Activated naive CD4-positive, alpha-beta T cell treated with anti-CD3 and anti-CD28 coated beads for 36 hours (primary cell): ENCODE measurements around the gene TNFAIP8L2. TPM values are rescaled to one million over a fixed set of nuclear protein-coding genes. Genes with fewer than 3 reads are reported as not detected.
"Not testable (repeated sequence)": the region's sequence is repeated elsewhere in the genome, so short reads cannot be mapped to it uniquely, and the experiment has no call there.

Experiments
- CTCF ChIA-PET: fragments of 350-600 bp; sonication (Branson Sonifier 250); formaldehyde crosslinking; loops from one replicate; lab custom pipeline; 2021; ENCODE audit warnings: antibody characterized with exemption; lab: Charles Lee
- DNase-seq: peaks from one replicate; pipeline ENCODE4 v3.0.0-alpha.2; 2020
- H3K27ac Mint-ChIP-seq: one replicate; pipeline ENCODE4 v1.8.0; 2021; ENCODE audit warnings: mild to moderate bottlenecking, mixed read lengths
- H3K27me3 Mint-ChIP-seq: one replicate; pipeline ENCODE4 v1.8.0; 2021; ENCODE audit warnings: low read depth, mixed read lengths
- H3K36me3 Mint-ChIP-seq: one replicate; pipeline ENCODE4 v1.8.0; 2021; ENCODE audit warnings: low read depth, mixed read lengths
- H3K4me1 Mint-ChIP-seq: one replicate; pipeline ENCODE4 v1.8.0; 2021; ENCODE audit warnings: low read depth, mixed read lengths
- H3K4me3 Mint-ChIP-seq: one replicate; pipeline ENCODE4 v1.8.0; 2021; ENCODE audit warnings: mild to moderate bottlenecking, moderate library complexity, mixed read lengths
- H3K9me3 Mint-ChIP-seq: one replicate; pipeline ENCODE4 v1.8.0; 2021; ENCODE audit warnings: mixed read lengths
- intact Hi-C: fragments of 100-400 bp; cut with micrococcal nuclease; formaldehyde crosslinking; loops from one replicate; pipeline ENCODE4 v1.15.1; 2023
- total RNA-seq, 2 experiments: library from RNA; stranded (reverse); gene quantifications; one replicate each; pipeline ENCODE4 v1.2.3, GENCODE V29; 2021

The TNFAIP8L2 gene
- total RNA-seq, 2 experiments from 2014 or later = 9.6 to 10.5 TPM

GRCh38 chr1:151171190-151171589 lies 14.7 kb downstream of the TNFAIP8L2 start:
- Mint-ChIP-seq H3K4me3 (no peak overlapping the region), H3K27ac (no peak overlapping the region), H3K4me1 (peaks cover 16% of the 10 kb centered on the region), H3K9me3 (no peaks in the 10 kb centered on the region), H3K36me3 (peaks cover 24% of the 10 kb centered on the region), H3K27me3 (no peaks in the 10 kb centered on the region)
- intact Hi-C loops = no loop called here
- no peak for DNase-seq
- CTCF ChIA-PET = interaction anchor here (0.5 to 2.1 kb wide), 3 partner anchors 13 to 248 kb away, joined by 3 to 5 read pairs (median 4); no protein-coding TSS in a partner anchor

- H3K36me3 Mint-ChIP-seq = peaks cover 26% of the 10 kb centered on the region
- peak overlapping the region; percentile 63 for H3K27ac Mint-ChIP-seq
- intact Hi-C loops = no loop called here
- H3K27me3 Mint-ChIP-seq = no peaks in the 10 kb centered on the region
- no peak for DNase-seq
- H3K9me3 Mint-ChIP-seq = no peaks in the 10 kb centered on the region
- H3K4me3 Mint-ChIP-seq = no peak overlapping the region
- CTCF ChIA-PET = interaction anchor here (1.4 kb wide), 2 partner anchors 9 to 31 kb away, joined by 4 read pairs; partner anchors contain the start of genes LYSMD1 and SCNM1
- no peaks in the 10 kb centered on the region for H3K4me1 Mint-ChIP-seq
These were observed 18.7 kb downstream of the TNFAIP8L2 start for GRCh38 chr1:151175041-151175741.

GRCh38 chr1:151175863-151176262 lies 19.4 kb downstream of the TNFAIP8L2 start, which contains the start of gene TMOD4:
TMOD4 (minus strand) TSS chr1:151175981; CDS start chr1:151174875, 1,106 bp downstream.
- Mint-ChIP-seq H3K4me1 (no peaks in the 10 kb centered on the region), H3K4me3 (no peak within 1 kb of the TSS), H3K9me3 (no peaks in the 10 kb centered on the region), H3K27me3 (no peaks in the 10 kb centered on the region), H3K27ac (peak within 1 kb of the TSS; percentile 63), H3K36me3 (peaks cover 29% of the 10 kb centered on the region)
- CTCF ChIA-PET = interaction anchor here (0.7 to 1.8 kb wide), 4 partner anchors 9 to 76 kb away, joined by 3 to 5 read pairs (median 4); partner anchors contain the start of genes LYSMD1 and SCNM1
- no peak for DNase-seq
- intact Hi-C loops = no loop called here

- H3K27me3 Mint-ChIP-seq = no peaks in the 10 kb centered on the region
- H3K4me1 Mint-ChIP-seq = no peaks in the 10 kb centered on the region
- intact Hi-C loops = no loop called here
- peaks cover 36% of the 10 kb centered on the region for H3K36me3 Mint-ChIP-seq
- no peak overlapping the region for H3K27ac Mint-ChIP-seq
- H3K4me3 Mint-ChIP-seq = no peak overlapping the region
- H3K9me3 Mint-ChIP-seq = no peaks in the 10 kb centered on the region
- CTCF ChIA-PET = interaction anchor here (0.7 to 1.8 kb wide), 5 partner anchors 10 to 152 kb away, joined by 3 to 5 read pairs (median 4); partner anchors contain the start of genes LYSMD1 and SCNM1
- no peak for DNase-seq
These were observed 20.1 kb downstream of the TNFAIP8L2 start for GRCh38 chr1:151176514-151177045.

GRCh38 chr1:151184211-151184610 lies 27.8 kb downstream of the TNFAIP8L2 start:
- DNase-seq = no peak
- Mint-ChIP-seq H3K27ac (no peak overlapping the region), H3K27me3 (no peaks in the 10 kb centered on the region), H3K9me3 (no peaks in the 10 kb centered on the region), H3K4me1 (peaks cover 21% of the 10 kb centered on the region), H3K36me3 (peaks cover 42% of the 10 kb centered on the region), H3K4me3 (no peak overlapping the region)
- intact Hi-C loops = no loop called here
- CTCF ChIA-PET = interaction anchor here (0.5 kb wide), 1 partner anchor 113 kb away, joined by 3 read pairs; no protein-coding TSS in a partner anchor

GRCh38 chr1:151187205-151187604 lies 30.8 kb downstream of the TNFAIP8L2 start:
- Mint-ChIP-seq H3K4me1 (peaks cover 32% of the 10 kb centered on the region), H3K9me3 (no peaks in the 10 kb centered on the region), H3K4me3 (no peak overlapping the region), H3K27me3 (no peaks in the 10 kb centered on the region), H3K36me3 (peaks cover 27% of the 10 kb centered on the region), H3K27ac (no peak overlapping the region)
- intact Hi-C loops = no loop called here
- no peak for DNase-seq
- CTCF ChIA-PET = interaction anchor here (0.9 to 1.1 kb wide), 2 partner anchors 10 to 65 kb away, joined by 4 to 5 read pairs; no protein-coding TSS in a partner anchor

- Mint-ChIP-seq H3K4me1 (peaks cover 32% of the 10 kb centered on the region), H3K36me3 (peaks cover 19% of the 10 kb centered on the region), H3K4me3 (peak overlapping the region; percentile 96)
- DNase-seq, intact Hi-C loops, H3K27me3 Mint-ChIP-seq, H3K9me3 Mint-ChIP-seq, H3K27ac Mint-ChIP-seq: not testable (repeated sequence)
- CTCF ChIA-PET = interaction anchor here (1.0 kb wide), 1 partner anchor 89 kb away, joined by 3 read pairs; no protein-coding TSS in a partner anchor
These were observed 32.2 kb downstream of the TNFAIP8L2 start for GRCh38 chr1:151188667-151189066.

- Mint-ChIP-seq H3K27ac (peak within 1 kb of the TSS; percentile 95), H3K27me3 (no peaks in the 10 kb centered on the region), H3K36me3 (peaks cover 12% of the 10 kb centered on the region), H3K4me3 (peak within 1 kb of the TSS; percentile 96), H3K4me1 (peaks cover 32% of the 10 kb centered on the region), H3K9me3 (no peaks in the 10 kb centered on the region)
- intact Hi-C loops = loop anchor here (1.0 to 10.0 kb wide), 6 partner anchors 8 to 645 kb away; partner anchors contain the start of genes C2CD4D, PIP5K1A, PSMD4 and RORC
- CTCF ChIA-PET = interaction anchor here (0.6 to 1.4 kb wide), 7 partner anchors 9 to 151 kb away, joined by 3 to 4 read pairs (median 3); partner anchors contain the start of genes PIP5K1A and TNFAIP8L2
- DNase-seq = peak; percentile 92
These were observed 33.4 kb downstream of the TNFAIP8L2 start, which contains the start of gene VPS72 for GRCh38 chr1:151189637-151190445. VPS72 (minus strand) TSS chr1:151190197; CDS start chr1:151190121, 76 bp downstream.

- no peak overlapping the region for H3K27ac Mint-ChIP-seq
- no peak overlapping the region for H3K4me3 Mint-ChIP-seq
- H3K9me3 Mint-ChIP-seq = no peaks in the 10 kb centered on the region
- peaks cover 29% of the 10 kb centered on the region for H3K4me1 Mint-ChIP-seq
- CTCF ChIA-PET = interaction anchor here (0.6 to 0.8 kb wide), 4 partner anchors 36 to 74 kb away, joined by 3 to 4 read pairs (median 3); no protein-coding TSS in a partner anchor
- intact Hi-C loops = loop anchor here (10.0 kb wide), 2 partner anchors 423 to 643 kb away; partner anchors contain the start of genes C2CD4D, RORC and SNX27
- H3K36me3 Mint-ChIP-seq = no peaks in the 10 kb centered on the region
- no peaks in the 10 kb centered on the region for H3K27me3 Mint-ChIP-seq
- no peak for DNase-seq
These were observed 35.6 kb downstream of the TNFAIP8L2 start for GRCh38 chr1:151192047-151192446.

- no peak for DNase-seq
- no peak overlapping the region for H3K27ac Mint-ChIP-seq
- H3K27me3 Mint-ChIP-seq = no peaks in the 10 kb centered on the region
- intact Hi-C loops = loop anchor here (10.0 kb wide), 2 partner anchors 421 to 641 kb away; partner anchors contain the start of genes C2CD4D, RORC and SNX27
- no peaks in the 10 kb centered on the region for H3K9me3 Mint-ChIP-seq
- H3K4me1 Mint-ChIP-seq = peaks cover 32% of the 10 kb centered on the region
- no peak overlapping the region for H3K4me3 Mint-ChIP-seq
- H3K36me3 Mint-ChIP-seq = peaks cover under 1% of the 10 kb centered on the region
- CTCF ChIA-PET = interaction anchor here (0.7 to 1.4 kb wide), 3 partner anchors 15 to 59 kb away, joined by 3 to 6 read pairs (median 3); no protein-coding TSS in a partner anchor
These were observed 36.9 kb downstream of the TNFAIP8L2 start for GRCh38 chr1:151193304-151193703.

- H3K27ac Mint-ChIP-seq = no peak overlapping the region
- CTCF ChIA-PET = interaction anchor here (1.4 kb wide), 1 partner anchor 58 kb away, joined by 6 read pairs; no protein-coding TSS in a partner anchor
- H3K4me3 Mint-ChIP-seq = no peak overlapping the region
- DNase-seq = no peak
- no peaks in the 10 kb centered on the region for H3K27me3 Mint-ChIP-seq
- H3K4me1 Mint-ChIP-seq = peaks cover 27% of the 10 kb centered on the region
- no peaks in the 10 kb centered on the region for H3K9me3 Mint-ChIP-seq
- peaks cover 5% of the 10 kb centered on the region for H3K36me3 Mint-ChIP-seq
- intact Hi-C loops = loop anchor here (10.0 kb wide), 2 partner anchors 421 to 641 kb away; partner anchors contain the start of genes C2CD4D, RORC and SNX27
These were observed 37.4 kb downstream of the TNFAIP8L2 start for GRCh38 chr1:151193856-151194255.
